HepG2 (cell line): ENCODE data around the gene DPEP2NB. TPM values are rescaled to one million over a fixed set of nuclear protein-coding genes. Genes with fewer than 3 reads are reported as not detected.
A peak's percentile ranks its signal among the peaks of the same experiment; 100 is the strongest.

Experiments used
- DZIP1 ChIP-seq: sonication (generic); formaldehyde crosslinking; IDR thresholded peaks from 2 replicates; pipeline ENCODE4 v1.5.0; 2020; ENCODE audit warnings: mild to moderate bottlenecking, missing genetic modification reagents
- FOXC1 ChIP-seq: sonication (generic); formaldehyde crosslinking; IDR thresholded peaks from 2 replicates; pipeline ENCODE4 v1.8.0; 2022; ENCODE audit warnings: mild to moderate bottlenecking, missing genetic modification reagents, borderline replicate concordance
- FOXJ3 ChIP-seq: sonication (generic); formaldehyde crosslinking; IDR thresholded peaks from 2 replicates; pipeline ENCODE4 v1.4.0; 2020; ENCODE audit warnings: missing genetic modification reagents, mild to moderate bottlenecking, borderline replicate concordance
- GABPA ChIP-seq, 2 experiments: IDR thresholded peaks; 2 replicates each; pipeline ENCODE4 v1.6.1; 2011 to 2016; ENCODE audit warnings: low read depth in 2 of 2, low read length in 1 of 2, missing biosample characterization in 1 of 2, missing genetic modification characterization in 1 of 2
- HOXD1 ChIP-seq: sonication (generic); formaldehyde crosslinking; IDR thresholded peaks from 2 replicates; pipeline ENCODE4 v1.5.0; 2020; ENCODE audit warnings: missing genetic modification reagents
- PITX1 ChIP-seq: sonication (generic); formaldehyde crosslinking; IDR thresholded peaks from 2 replicates; pipeline ENCODE4 v1.5.1; 2020; ENCODE audit warnings: mild to moderate bottlenecking, missing genetic modification reagents
- SAFB2 ChIP-seq: sonication (generic); formaldehyde crosslinking; IDR thresholded peaks from 2 replicates; pipeline ENCODE4 v1.5.1; 2020; ENCODE audit warnings: missing genetic modification reagents, low read depth, mild to moderate bottlenecking, borderline replicate concordance
- SIX4 ChIP-seq: sonication (generic); formaldehyde crosslinking; IDR thresholded peaks from 2 replicates; pipeline ENCODE4 v1.4.0; 2020; ENCODE audit warnings: missing genetic modification reagents
- SP4 ChIP-seq: sonication (generic); formaldehyde crosslinking; IDR thresholded peaks from 2 replicates; pipeline ENCODE4 v1.8.1; 2023; ENCODE audit warnings: mild to moderate bottlenecking, missing genetic modification reagents
- SRSF4 ChIP-seq: fragments of 200-400 bp; formaldehyde crosslinking; IDR thresholded peaks from one replicate; pipeline ENCODE4 v1.6.1; 2018; ENCODE audit warnings: mild to moderate bottlenecking, low read depth, low read length, moderate library complexity; ENCODE audit not compliant: poor library complexity, severe bottlenecking
- TP53 ChIP-seq: sonication (generic); formaldehyde crosslinking; conservative IDR thresholded peaks from 2 replicates; pipeline ENCODE4 v1.4.0; 2020; ENCODE audit warnings: missing genetic modification reagents
- ZBTB26 ChIP-seq: IDR thresholded peaks from 2 replicates; pipeline ENCODE4 v1.6.1; 2016; ENCODE audit warnings: missing compliant biosample characterization, missing genetic modification reagents, borderline replicate concordance
- ZKSCAN5 ChIP-seq: sonication (generic); formaldehyde crosslinking; IDR thresholded peaks from 2 replicates; pipeline ENCODE4 v1.5.1; 2020; ENCODE audit warnings: mild to moderate bottlenecking, missing genetic modification reagents
- ZMAT3 ChIP-seq: sonication (generic); formaldehyde crosslinking; conservative IDR thresholded peaks from 2 replicates; pipeline ENCODE4 v1.7.0; 2021; ENCODE audit warnings: missing genetic modification reagents
- ZNF207 ChIP-seq: fragments of 450-650 bp; IDR thresholded peaks from 2 replicates; pipeline ENCODE4 v1.6.1; 2016; ENCODE audit warnings: antibody characterized with exemption, borderline replicate concordance
- ZNF407 ChIP-seq: sonication (generic); formaldehyde crosslinking; IDR thresholded peaks from one replicate; pipeline ENCODE4 v1.5.1; 2020; ENCODE audit warnings: mild to moderate bottlenecking, missing genetic modification reagents; ENCODE audit errors: not compliant biosample characterization
- polyA plus RNA-seq, 8 experiments: library from polyadenylated mRNA; depleted of rRNA in 3 of 8; stranded (reverse) in 7 of 8; unstranded in 1 of 8; fragments of >200 nt; fragmentation: Illumina TruSeq in 4 of 8; extraction: Trizol in 4 of 8; gene quantifications; 2 replicates each; pipeline versions ENCODE4 v1.2.1 to v1.2.3, GENCODE V29; 2011 to 2016; ENCODE audit warnings: low read depth in 4 of 8, missing spikeins in 1 of 8, mixed read lengths in 1 of 8; ENCODE audit not compliant: insufficient read depth in 1 of 8
- total RNA-seq, 5 experiments: library from RNA; depleted of rRNA; stranded (reverse); fragments of >200 nt; fragmentation: Illumina TruSeq; extraction: Trizol; gene quantifications; 2 replicates each; pipeline ENCODE4 v1.2.3, GENCODE V29; 2016; ENCODE audit warnings: low read depth in 1 of 5

DPEP2NB gene
- total and polyA plus RNA-seq, 2 of the 13 experiments (the other 11 are each of a cell fraction or from before 2014, with no cell fraction given): not detected

GRCh38 chr16:68022728-68023537 is 7.2 kb upstream of the DPEP2NB start, which contains the start of the genes DDX28 and DUS2 (continued):
- TF ChIP-seq SRSF4: no peak
- peak; percentile 90 for TF ChIP-seq ZBTB26 (CRISPR knock-in tag)
- TF ChIP-seq SP4 (CRISPR knock-in tag): peak; percentile 75
- peak; percentile 91 for TF ChIP-seq HOXD1
- TF ChIP-seq ZNF207: no peak
- peak; percentile 60; the same call in 1 of the 2 replicates for TF ChIP-seq SIX4 (CRISPR knock-in tag)
- peak; percentile 97; the same call in 1 of the 2 replicates for TF ChIP-seq FOXC1 (CRISPR knock-in tag)
- TF ChIP-seq SAFB2 (CRISPR knock-in tag): no peak; the same call in none of the 2 replicates
- TF ChIP-seq DZIP1 (CRISPR knock-in tag): no peak; the same call in 1 of the 2 replicates
- peak; percentile 87 for TF ChIP-seq PITX1 (CRISPR knock-in tag)
- TF ChIP-seq GABPA (IDR thresholded peaks at IDR 0.05; ENCODE audit: low read depth, low read length): no peak
- TF ChIP-seq GABPA (CRISPR knock-in tag; IDR thresholded peaks at IDR 0.05; ENCODE audit: low read depth): 0 out of 2 replicates have a peak, but pooled peaks have one; percentile 40
- TF ChIP-seq TP53 (CRISPR knock-in tag): peak; percentile 81
- TF ChIP-seq ZMAT3: peak; percentile 91
- TF ChIP-seq FOXJ3 (CRISPR knock-in tag): peak; percentile 71; the same call in 1 of the 2 replicates
- TF ChIP-seq ZNF407 (CRISPR knock-in tag): peak; percentile 94
- peak; percentile 17; the same call in 1 of the 2 replicates for TF ChIP-seq ZKSCAN5 (CRISPR knock-in tag)
